Measurements from ENCODE around the gene HES2.

DNA sequence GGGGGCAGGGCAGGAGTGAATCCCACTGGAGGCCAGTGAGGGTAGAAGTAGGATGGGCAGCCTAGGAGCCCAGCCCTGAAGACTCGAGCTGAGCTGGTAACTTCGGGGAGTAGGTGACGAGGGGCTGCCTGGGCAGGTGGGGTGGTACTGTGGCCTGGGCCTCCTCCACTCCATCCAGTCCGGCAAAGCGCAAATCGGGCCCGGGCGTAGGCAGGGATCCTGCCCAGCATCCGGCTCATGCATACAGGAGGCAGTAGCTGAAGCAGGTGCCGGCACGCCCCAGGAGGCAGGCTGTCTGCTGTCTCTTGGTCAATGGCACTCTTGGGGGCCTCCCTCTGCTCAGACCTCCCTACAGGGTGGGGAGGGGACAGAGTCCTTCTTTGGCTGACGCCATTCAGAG lies 47.5 kb upstream of the HES2 start:
- TF ChIP-seq EZH2phosphoT487 (IDR thresholded peaks at IDR 0.05; ENCODE audit: low read depth, severe bottlenecking, unreplicated experiment), result no peak
- TF ChIP-seq, protein P1, sequence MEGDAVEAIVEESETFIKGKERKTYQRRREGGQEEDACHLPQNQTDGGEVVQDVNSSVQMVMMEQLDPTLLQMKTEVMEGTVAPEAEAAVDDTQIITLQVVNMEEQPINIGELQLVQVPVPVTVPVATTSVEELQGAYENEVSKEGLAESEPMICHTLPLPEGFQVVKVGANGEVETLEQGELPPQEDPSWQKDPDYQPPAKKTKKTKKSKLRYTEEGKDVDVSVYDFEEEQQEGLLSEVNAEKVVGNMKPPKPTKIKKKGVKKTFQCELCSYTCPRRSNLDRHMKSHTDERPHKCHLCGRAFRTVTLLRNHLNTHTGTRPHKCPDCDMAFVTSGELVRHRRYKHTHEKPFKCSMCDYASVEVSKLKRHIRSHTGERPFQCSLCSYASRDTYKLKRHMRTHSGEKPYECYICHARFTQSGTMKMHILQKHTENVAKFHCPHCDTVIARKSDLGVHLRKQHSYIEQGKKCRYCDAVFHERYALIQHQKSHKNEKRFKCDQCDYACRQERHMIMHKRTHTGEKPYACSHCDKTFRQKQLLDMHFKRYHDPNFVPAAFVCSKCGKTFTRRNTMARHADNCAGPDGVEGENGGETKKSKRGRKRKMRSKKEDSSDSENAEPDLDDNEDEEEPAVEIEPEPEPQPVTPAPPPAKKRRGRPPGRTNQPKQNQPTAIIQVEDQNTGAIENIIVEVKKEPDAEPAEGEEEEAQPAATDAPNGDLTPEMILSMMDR (IDR thresholded peaks at IDR 0.05; ENCODE audit: poor library complexity), result no peak
- TF ChIP-seq EZH2 (IDR thresholded peaks at IDR 0.05; ENCODE audit: borderline replicate concordance), result no peak
